ENCODE measurements around the gene PRG2.

PRG2 gene

GRCh38 chr11:57360991-57361390 is 29.5 kb downstream of the PRG2 start:
- H3K14ac ChIP-seq (ENCODE audit: low read length): no peak overlapping the region
- H3K4me2 ChIP-seq (ENCODE audit: insufficient read depth, low read length, poor library complexity, severe bottlenecking): no peak overlapping the region
- H3K27me3 ChIP-seq (ENCODE audit: control insufficient read depth in 3 of 3, insufficient read depth in 3 of 3, low read depth in 1 of 3, low read length in 3 of 3): peaks cover 0 to 32% (median 0%) of the 10 kb centered on the region in 3 experiments
- no peak overlapping the region for H4K91ac ChIP-seq (ENCODE audit: low read depth, low read length, poor library complexity)
- no peaks in the 10 kb centered on the region for H3K9me3 ChIP-seq (replicated peaks in 1 of 2; ENCODE audit: control insufficient read depth in 2 of 2, insufficient read depth in 1 of 2, low read depth in 1 of 2, low read length in 2 of 2)
- H2AFZ ChIP-seq (ENCODE audit: low read length): no peak overlapping the region
- no peak overlapping the region for H3K27ac ChIP-seq (replicated peaks; ENCODE audit: low read length)
- no peak overlapping the region for H2BK5ac ChIP-seq (ENCODE audit: low read length)
- no peak overlapping the region for H3K18ac ChIP-seq (ENCODE audit: low read length)
- H2BK12ac ChIP-seq (ENCODE audit: low read length): no peak overlapping the region
- no peak overlapping the region for H3K9ac ChIP-seq (ENCODE audit: low read depth, low read length, poor library complexity)
- H3K4me1 ChIP-seq (ENCODE audit: control insufficient read depth in 2 of 2, insufficient read depth in 1 of 2, low read depth in 1 of 2, low read length in 2 of 2): peaks cover 10% of the 10 kb centered on the region in 2 donors
- no peaks in the 10 kb centered on the region for H3K36me3 ChIP-seq (replicated peaks in 1 of 2; ENCODE audit: control insufficient read depth in 2 of 2, insufficient read depth in 2 of 2, low read length in 2 of 2)
- no peak overlapping the region for H2BK15ac ChIP-seq (ENCODE audit: low read length)
- H3K4me3 ChIP-seq (ENCODE audit: low read length in 2 of 2): no peak overlapping the region
- no peaks in the 10 kb centered on the region for H3K79me1 ChIP-seq (ENCODE audit: low read depth, low read length)
- no peak overlapping the region for H2AK5ac ChIP-seq (ENCODE audit: low read depth, low read length)
- WGBS, 2 donors (ENCODE audit: extremely low coverage in 2 of 2, insufficient read length in 2 of 2, insufficient replicate concordance in 1 of 2): no CpG with 5 or more reads among the region's 8 CpGs
- no peak overlapping the region for H3K23ac ChIP-seq (ENCODE audit: low read depth, low read length, poor library complexity)
- DNase-seq (ENCODE audit: low spot score): no peak
- H2BK120ac ChIP-seq (ENCODE audit: low read depth, low read length): no peak overlapping the region
- H4K8ac ChIP-seq (ENCODE audit: low read depth, low read length): no peak overlapping the region
- H3K4ac ChIP-seq (ENCODE audit: low read length): no peak overlapping the region

- Histone ChIP-seq H3K4ac (ENCODE audit: low read length) (no peak overlapping the region), H3K23ac (ENCODE audit: low read depth, low read length, poor library complexity) (no peak overlapping the region), H3K27ac (replicated peaks; ENCODE audit: low read length) (no peak overlapping the region), H3K4me1 (ENCODE audit: control insufficient read depth in 2 of 2, insufficient read depth in 1 of 2, low read depth in 1 of 2, low read length in 2 of 2) (peaks cover 3 to 4% of the 10 kb centered on the region in 2 donors), H4K91ac (ENCODE audit: low read depth, low read length, poor library complexity) (no peak overlapping the region), H3K9me3 (replicated peaks in 1 of 2; ENCODE audit: control insufficient read depth in 2 of 2, insufficient read depth in 1 of 2, low read depth in 1 of 2, low read length in 2 of 2) (no peaks in the 10 kb centered on the region), H3K36me3 (replicated peaks in 1 of 2; ENCODE audit: control insufficient read depth in 2 of 2, insufficient read depth in 2 of 2, low read length in 2 of 2) (no peaks in the 10 kb centered on the region), H3K9ac (ENCODE audit: low read depth, low read length, poor library complexity) (no peak overlapping the region), H3K4me3 (ENCODE audit: low read length in 2 of 2) (no peak overlapping the region), H3K79me1 (ENCODE audit: low read depth, low read length) (no peaks in the 10 kb centered on the region), H3K18ac (ENCODE audit: low read length) (no peak overlapping the region), H4K8ac (ENCODE audit: low read depth, low read length) (no peak overlapping the region), H3K27me3 (ENCODE audit: control insufficient read depth in 3 of 3, insufficient read depth in 3 of 3, low read depth in 1 of 3, low read length in 3 of 3) (peaks cover 0 to 28% (median 0%) of the 10 kb centered on the region in 3 experiments), H2BK120ac (ENCODE audit: low read depth, low read length) (no peak overlapping the region), H2AK5ac (ENCODE audit: low read depth, low read length) (no peak overlapping the region), H3K14ac (ENCODE audit: low read length) (no peak overlapping the region), H2BK5ac (ENCODE audit: low read length) (no peak overlapping the region), H2BK15ac (ENCODE audit: low read length) (no peak overlapping the region), H2AFZ (ENCODE audit: low read length) (no peak overlapping the region), H3K4me2 (ENCODE audit: insufficient read depth, low read length, poor library complexity, severe bottlenecking) (no peak overlapping the region), H2BK12ac (ENCODE audit: low read length) (no peak overlapping the region)
- WGBS, 2 donors (ENCODE audit: extremely low coverage in 2 of 2, insufficient read length in 2 of 2, insufficient replicate concordance in 1 of 2): no CpG with 5 or more reads among the region's 9 CpGs
- no peak for DNase-seq (ENCODE audit: low spot score)
These were observed 30.4 kb downstream of the PRG2 start for GRCh38 chr11:57359896-57360690.

DNA sequence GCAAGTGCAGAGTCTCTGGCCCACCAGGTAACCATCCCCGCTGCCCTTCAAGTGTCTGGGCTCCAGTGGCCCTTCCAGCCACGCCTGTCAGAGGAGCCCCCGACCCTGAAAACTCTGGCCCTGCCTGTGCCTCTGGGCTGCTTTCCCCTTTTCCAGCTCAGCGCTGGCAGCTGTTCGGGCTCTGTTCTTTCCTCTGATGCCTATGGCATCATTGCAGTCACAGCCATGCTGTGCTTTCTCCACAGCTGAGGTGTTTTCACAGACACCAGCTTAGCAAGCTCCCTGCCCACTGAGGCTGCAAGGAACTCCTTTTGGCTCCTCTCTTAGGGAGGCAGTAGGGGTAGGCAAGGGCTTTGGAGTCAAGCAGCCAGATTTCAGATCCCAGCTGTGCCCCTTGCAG is 31.1 kb downstream of the PRG2 start:
- Histone ChIP-seq H2BK120ac (ENCODE audit: low read depth, low read length) (no peak overlapping the region), H3K9me3 (replicated peaks in 1 of 2; ENCODE audit: control insufficient read depth in 2 of 2, insufficient read depth in 1 of 2, low read depth in 1 of 2, low read length in 2 of 2) (no peaks in the 10 kb centered on the region), H4K8ac (ENCODE audit: low read depth, low read length) (no peak overlapping the region), H3K4me2 (ENCODE audit: insufficient read depth, low read length, poor library complexity, severe bottlenecking) (no peak overlapping the region), H3K79me1 (ENCODE audit: low read depth, low read length) (no peaks in the 10 kb centered on the region), H3K36me3 (replicated peaks in 1 of 2; ENCODE audit: control insufficient read depth in 2 of 2, insufficient read depth in 2 of 2, low read length in 2 of 2) (no peaks in the 10 kb centered on the region), H3K4me1 (ENCODE audit: control insufficient read depth in 2 of 2, insufficient read depth in 1 of 2, low read depth in 1 of 2, low read length in 2 of 2) (peaks cover 0 to 2% of the 10 kb centered on the region in 2 donors), H2BK15ac (ENCODE audit: low read length) (peak overlapping the region; percentile 35), H2AFZ (ENCODE audit: low read length) (no peak overlapping the region), H3K18ac (ENCODE audit: low read length) (peak overlapping the region; percentile 11), H3K27me3 (ENCODE audit: control insufficient read depth in 3 of 3, insufficient read depth in 3 of 3, low read depth in 1 of 3, low read length in 3 of 3) (peaks cover 0 to 28% (median 0%) of the 10 kb centered on the region in 3 experiments), H3K4me3 (ENCODE audit: low read length in 2 of 2) (no peak overlapping the region), H3K27ac (replicated peaks; ENCODE audit: low read length) (no peak overlapping the region), H3K9ac (ENCODE audit: low read depth, low read length, poor library complexity) (no peak overlapping the region), H2AK5ac (ENCODE audit: low read depth, low read length) (no peak overlapping the region), H2BK12ac (ENCODE audit: low read length) (no peak overlapping the region), H3K4ac (ENCODE audit: low read length) (no peak overlapping the region), H3K23ac (ENCODE audit: low read depth, low read length, poor library complexity) (peak overlapping the region; percentile 51), H3K14ac (ENCODE audit: low read length) (peak overlapping the region; percentile 1), H2BK5ac (ENCODE audit: low read length) (no peak overlapping the region), H4K91ac (ENCODE audit: low read depth, low read length, poor library complexity) (no peak overlapping the region)
- WGBS, 2 donors (ENCODE audit: extremely low coverage in 2 of 2, insufficient read length in 2 of 2, insufficient replicate concordance in 1 of 2): no CpG with 5 or more reads among the region's 5 CpGs
- no peak for DNase-seq (ENCODE audit: low spot score)

- Histone ChIP-seq H3K4me2 (ENCODE audit: insufficient read depth, low read length, poor library complexity, severe bottlenecking) (no peak overlapping the region), H3K9ac (ENCODE audit: low read depth, low read length, poor library complexity) (peak overlapping the region; percentile 68), H3K36me3 (replicated peaks in 1 of 2; ENCODE audit: control insufficient read depth in 2 of 2, insufficient read depth in 2 of 2, low read length in 2 of 2) (no peaks in the 10 kb centered on the region), H4K8ac (ENCODE audit: low read depth, low read length) (no peak overlapping the region), H3K4me3 (ENCODE audit: low read length in 2 of 2) (no peak overlapping the region), H3K14ac (ENCODE audit: low read length) (peak overlapping the region; percentile 1), H3K4ac (ENCODE audit: low read length) (no peak overlapping the region), H3K27ac (replicated peaks; ENCODE audit: low read length) (no peak overlapping the region), H3K18ac (ENCODE audit: low read length) (no peak overlapping the region), H3K4me1 (ENCODE audit: control insufficient read depth in 2 of 2, insufficient read depth in 1 of 2, low read depth in 1 of 2, low read length in 2 of 2) (peaks cover under 1 to 4% of the 10 kb centered on the region in 2 donors), H2AK5ac (ENCODE audit: low read depth, low read length) (no peak overlapping the region), H2BK15ac (ENCODE audit: low read length) (peak overlapping the region; percentile 35), H2BK12ac (ENCODE audit: low read length) (no peak overlapping the region), H3K23ac (ENCODE audit: low read depth, low read length, poor library complexity) (peak overlapping the region; percentile 51), H3K79me1 (ENCODE audit: low read depth, low read length) (no peaks in the 10 kb centered on the region), H3K27me3 (ENCODE audit: control insufficient read depth in 3 of 3, insufficient read depth in 3 of 3, low read depth in 1 of 3, low read length in 3 of 3) (peaks cover 0 to 27% (median 0%) of the 10 kb centered on the region in 3 experiments), H2AFZ (ENCODE audit: low read length) (peak overlapping the region; percentile 45), H3K9me3 (replicated peaks in 1 of 2; ENCODE audit: control insufficient read depth in 2 of 2, insufficient read depth in 1 of 2, low read depth in 1 of 2, low read length in 2 of 2) (no peaks in the 10 kb centered on the region), H4K91ac (ENCODE audit: low read depth, low read length, poor library complexity) (no peak overlapping the region), H2BK120ac (ENCODE audit: low read depth, low read length) (no peak overlapping the region), H2BK5ac (ENCODE audit: low read length) (no peak overlapping the region)
- no CpG with 5 or more reads among the region's 9 CpGs for WGBS, 2 donors (ENCODE audit: extremely low coverage in 2 of 2, insufficient read length in 2 of 2, insufficient replicate concordance in 1 of 2)
- DNase-seq (ENCODE audit: low spot score): no peak
These were observed 31.5 kb downstream of the PRG2 start for GRCh38 chr11:57358991-57359390.
